Stimulated activated CD4-positive, alpha-beta T cell treated with anti-CD3 and anti-CD28 coated beads, Interleukin-4, amount 100 ng/mL, for 1 hour (primary cell): ENCODE measurements around the gene SHLD2.
"Not testable (repeated sequence)": the region's sequence is repeated elsewhere in the genome, so short reads cannot be mapped to it uniquely, and the experiment has no call there.

Source experiments
- DNase-seq: peaks from one replicate; pipeline ENCODE4 v3.0.0-alpha.2; 2020

SHLD2 gene

DNA sequence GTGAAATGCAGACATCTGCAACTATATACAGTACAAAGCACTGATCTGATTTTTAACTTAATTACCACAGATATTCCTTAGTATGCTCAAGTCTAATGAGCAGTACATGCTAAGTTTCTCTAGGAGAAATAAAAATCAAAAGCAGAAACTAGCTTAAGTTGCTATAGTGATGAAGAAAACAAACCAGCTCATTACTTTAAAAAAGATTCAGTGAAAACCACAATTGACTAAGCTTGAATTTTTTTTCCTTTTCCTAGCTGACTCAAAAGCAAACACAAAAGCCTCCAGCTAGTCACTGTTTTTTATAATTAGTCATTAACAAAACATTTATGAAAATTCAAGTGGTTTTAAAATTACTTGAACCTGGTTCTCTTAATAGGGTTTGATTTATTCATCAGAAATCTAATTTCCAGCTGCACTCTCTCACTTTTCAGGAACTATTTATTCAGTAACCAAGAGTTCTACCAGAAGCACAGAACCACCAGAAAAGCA is 10.7 kb upstream of the SHLD2 start:
- not testable (repeated sequence) for DNase-seq

DNA sequence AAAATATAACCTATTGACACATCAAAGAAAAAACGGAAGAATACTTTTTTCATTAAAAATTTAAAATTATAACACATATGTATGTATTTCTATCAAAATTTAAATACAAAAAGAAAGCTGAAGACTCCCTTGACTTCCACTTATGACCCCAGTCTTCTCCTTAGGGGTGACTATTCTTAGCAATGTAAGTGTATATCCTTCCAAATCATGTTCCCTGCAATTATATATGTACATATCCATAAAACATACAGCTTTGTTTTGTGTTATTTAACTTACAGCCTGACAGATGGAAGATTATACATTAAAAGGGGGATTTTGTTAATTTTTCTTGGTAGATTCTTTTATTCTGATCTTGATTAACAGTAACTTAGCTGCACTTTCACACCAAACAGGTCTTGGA is 9.5 kb upstream of the SHLD2 start:
- DNase-seq, result no peak

DNA sequence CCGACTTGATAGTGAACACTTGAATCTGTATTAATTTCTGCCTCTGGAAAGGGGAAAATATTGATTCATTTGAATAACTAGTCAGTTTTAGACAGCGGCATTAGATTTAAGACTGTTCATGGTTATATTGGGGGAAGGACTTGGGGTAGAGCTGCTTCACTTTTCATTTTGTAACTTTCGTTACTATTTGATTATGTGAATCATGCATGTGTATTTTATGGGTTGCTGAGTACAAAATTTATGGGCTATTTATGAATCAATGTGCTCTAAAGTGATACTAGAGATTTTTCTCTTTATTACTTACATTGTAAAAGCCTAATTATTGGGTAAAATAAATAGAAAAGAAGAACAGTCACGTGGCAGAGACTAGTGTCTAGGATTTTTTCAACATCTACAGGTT is 5.3 kb upstream of the SHLD2 start:
- no peak for DNase-seq

DNA sequence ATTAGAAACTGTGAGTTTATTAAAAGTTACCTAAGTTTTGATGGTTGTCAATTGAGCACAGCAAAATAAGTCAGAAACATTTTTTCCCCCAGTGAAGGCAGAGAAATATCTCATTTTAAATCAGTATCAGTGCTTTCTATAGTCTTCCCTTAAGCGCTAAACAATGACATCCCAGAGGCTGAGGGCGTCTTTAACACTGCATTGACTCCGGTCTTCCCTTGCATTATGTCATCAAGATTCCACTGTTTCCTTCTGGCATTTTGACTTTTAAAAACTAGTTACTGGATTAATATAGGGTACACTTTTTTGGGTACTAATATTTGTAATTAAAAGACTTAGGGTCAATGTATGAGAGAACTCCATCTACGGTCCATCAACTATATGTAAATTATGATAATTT is 4.2 kb upstream of the SHLD2 start:
- DNase-seq, result no peak

DNA sequence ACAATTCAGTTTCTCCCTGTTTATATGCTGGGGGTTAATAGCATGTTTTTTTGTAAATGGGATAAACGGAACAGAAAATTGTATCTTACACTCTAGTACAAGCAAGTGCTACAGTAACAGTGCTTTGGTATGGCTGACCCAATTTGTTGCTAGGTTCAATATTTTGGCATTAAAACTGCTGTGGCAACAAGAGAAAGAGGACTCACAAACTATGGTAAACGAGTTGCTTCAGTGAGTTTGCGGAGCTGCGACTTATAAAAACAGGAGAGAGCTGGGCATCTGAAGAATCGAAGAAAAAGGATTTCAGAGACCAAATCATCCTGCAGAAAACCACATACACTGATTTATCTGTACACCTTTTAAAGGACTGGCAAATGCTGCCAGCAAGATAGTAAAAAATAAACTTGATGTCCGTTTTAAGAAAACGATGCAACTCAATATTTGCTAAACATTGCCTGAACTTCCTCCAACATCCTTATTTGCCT is 2.6 kb upstream of the SHLD2 start:
- no peak for DNase-seq

DNA sequence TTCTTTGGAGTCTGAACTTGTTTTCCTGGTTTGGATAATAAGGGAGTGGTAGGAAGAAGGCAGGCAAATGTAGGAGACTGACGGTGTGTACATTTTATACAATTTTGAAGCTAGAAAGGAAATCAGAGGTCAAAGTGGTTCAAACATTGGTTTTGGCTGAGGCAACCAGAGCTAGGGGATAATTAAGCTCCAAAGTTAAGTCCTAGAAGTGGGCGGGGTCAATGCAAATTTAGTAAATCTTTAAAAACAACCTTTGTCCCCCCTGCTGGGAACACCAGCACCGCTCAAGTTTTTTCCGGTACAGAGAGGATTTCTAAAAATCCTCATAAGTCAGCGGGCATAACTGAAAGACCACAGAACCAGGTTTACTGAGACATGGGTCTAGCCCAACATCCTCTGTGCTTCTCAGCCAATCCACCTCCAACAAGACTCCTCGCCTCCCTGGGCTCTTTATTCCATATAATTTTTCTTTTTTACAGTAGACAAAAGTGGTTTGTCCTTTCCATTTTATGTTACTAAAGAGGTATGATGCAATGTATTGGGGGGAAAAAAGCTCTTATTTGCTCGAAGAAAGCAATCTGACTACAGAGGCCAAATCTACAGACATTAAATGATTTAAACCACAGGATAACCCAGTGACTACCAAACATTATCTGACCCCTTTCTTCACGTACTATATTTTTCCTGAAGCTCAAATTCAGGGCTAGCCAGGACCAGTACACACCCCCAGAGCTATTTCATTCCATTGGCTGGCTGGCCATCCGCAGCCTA is 2.0 kb upstream of the SHLD2 start:
- no peak for DNase-seq

DNA sequence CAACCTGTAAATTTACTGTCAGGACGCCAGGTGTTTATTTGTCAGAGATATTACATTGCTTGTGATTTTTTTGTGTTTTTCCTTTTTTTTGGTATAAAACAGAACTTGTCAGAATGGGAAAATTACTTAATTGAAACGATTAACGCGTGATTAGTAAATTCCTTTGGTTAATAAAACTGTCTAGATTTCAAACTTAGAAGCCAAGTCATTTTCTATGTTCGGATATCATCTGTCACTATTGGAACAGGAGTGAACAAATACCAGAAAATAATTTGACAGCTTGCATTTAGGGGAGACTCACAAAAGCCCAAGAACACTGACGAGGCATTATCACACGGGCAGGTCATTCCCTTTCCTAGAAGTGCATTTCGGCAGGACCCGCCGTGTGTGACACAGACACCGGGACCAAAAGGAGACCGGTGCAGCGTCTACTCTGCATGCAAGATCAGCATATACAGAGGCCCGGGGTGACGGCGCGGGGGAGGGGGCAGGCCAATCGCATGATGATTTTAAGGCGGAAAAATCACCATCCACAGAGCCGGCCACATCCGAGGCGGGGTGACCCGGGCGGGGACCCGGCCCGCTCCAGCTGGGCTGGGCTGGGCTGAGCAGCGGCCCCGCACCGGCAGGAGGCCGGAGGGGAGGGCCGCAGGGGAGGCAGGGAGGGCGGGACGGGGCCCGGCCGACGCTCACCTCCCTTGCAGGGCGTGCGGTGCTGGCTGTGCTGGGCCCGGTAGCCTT is 1.2 kb upstream of the SHLD2 start:
- peak; percentile 71 for DNase-seq

DNA sequence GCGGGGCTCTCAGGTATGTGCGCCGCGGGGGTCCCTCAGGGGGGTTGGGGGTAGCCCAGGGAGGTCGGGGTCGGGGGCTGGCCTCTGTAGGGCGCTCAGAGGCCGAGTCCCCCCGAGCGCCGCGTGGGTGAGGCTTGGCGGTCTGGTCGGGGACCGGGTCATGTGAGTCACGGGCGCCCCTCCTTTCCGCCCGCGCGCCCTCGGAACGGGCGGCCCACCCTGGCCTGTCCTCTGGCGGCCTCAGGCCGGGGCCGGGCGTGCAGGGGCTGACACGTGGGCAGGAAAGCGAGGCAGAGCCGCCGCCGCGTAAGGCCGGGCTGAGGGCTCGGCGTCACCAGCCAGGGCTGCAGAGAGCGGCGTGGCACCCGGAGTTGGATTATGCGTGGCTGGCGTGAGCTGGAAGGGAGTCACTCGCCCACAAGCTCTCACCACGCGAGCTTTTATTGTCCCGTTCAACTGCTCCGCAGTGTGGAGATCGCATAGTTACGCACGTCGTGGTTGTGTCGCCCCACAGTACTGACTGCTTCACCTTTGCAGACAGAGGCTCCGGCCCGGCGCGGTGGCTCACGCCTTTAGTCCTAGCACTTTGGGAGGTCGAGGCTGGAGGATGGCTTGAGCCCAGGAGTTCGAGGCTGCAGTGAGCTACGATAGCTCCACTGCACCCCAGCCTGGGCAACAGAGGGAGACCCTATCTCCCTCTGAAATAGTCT is 385 bp downstream of the SHLD2 start:
- peak; percentile 69 for DNase-seq

DNA sequence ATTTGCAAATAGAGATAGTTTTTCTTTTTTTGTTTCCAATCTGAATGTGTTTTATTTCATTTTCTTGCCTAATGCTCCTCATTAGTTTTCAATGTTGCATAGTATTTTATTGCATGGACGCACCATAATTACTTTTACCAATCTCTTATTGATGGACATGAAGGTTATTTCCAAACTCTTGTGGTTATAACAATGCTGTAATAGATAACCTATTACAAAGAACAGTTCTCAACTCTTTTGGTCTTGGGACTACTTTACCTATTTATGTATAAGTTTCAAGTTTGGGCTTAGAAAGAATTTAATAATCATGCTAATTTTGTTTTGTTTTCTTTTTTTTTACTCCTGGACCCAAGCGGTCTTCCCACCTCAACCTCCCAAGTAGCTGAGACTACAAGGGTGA is 7.0 kb downstream of the SHLD2 start:
- DNase-seq, result no peak

DNA sequence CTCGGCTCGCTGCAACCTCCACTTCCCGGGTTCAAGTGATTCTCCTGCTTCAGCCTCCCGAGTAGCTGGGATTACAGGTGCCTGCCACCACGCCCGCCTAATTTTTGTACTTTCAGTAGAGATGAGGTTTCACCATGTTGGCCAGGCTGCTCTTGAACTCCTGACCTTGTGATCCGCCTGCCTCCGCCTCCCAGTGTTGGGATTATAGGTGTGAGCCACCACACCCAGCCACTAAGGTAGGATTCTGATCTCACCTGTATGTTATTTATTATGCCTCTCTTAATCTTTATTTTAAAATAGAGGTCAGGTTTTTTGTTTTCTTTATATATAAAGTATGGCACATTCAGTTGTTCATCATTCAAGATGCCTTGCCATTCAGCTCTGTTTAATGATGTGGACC is 9.7 kb downstream of the SHLD2 start:
- not testable (repeated sequence) for DNase-seq

DNA sequence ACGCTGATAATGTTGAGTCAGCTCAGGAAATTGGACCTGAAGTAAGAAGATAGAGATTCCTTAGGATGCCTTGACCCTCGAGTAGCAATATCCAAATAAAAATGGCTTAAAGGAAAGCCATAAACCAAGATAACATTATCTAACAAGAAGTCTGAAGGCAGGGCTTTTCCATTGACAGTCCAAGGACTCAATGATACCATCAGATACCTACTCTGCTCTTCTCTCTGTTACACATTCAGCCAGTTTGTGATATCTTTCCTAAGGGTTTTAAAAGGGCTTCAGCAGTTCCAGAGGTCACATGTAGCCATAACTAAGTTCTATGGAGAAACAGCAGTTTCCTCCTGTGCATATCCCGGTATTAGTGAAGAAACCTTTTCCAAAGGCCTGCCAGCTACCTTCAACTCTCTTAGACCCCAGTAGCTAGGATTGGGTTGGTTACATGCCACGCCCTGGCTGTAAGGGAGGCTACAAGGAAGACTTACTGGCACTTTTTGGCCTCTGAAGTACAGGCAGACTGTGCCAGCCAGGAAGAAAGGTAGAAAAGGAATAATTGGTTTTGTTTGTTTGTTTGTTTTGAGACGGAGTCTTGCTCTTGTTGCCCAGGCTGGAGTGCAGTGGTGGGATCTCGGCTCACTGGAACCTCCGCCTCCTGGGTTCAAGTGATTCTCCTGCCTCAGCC is 10.6 kb downstream of the SHLD2 start:
- no peak for DNase-seq

DNA sequence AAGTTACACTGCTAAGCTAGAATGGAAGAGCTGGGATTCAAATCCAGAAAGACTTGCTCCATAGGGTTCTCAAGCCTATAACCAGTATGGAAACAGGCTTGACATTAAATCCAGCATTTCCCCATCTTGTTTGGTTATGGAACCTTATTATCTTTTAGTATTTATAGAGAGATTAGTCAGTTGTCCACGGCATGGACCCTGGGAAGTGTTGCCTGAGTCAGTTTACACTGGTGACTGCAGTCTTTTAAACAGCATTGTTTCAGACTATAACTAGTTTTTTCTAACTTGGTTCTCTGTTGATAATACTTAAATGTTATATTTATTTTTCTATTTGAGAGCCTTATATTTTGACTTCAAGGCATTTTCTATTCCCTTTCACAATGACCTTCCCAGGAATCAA is 23.1 kb downstream of the SHLD2 start:
- DNase-seq, result not testable (repeated sequence)

DNA sequence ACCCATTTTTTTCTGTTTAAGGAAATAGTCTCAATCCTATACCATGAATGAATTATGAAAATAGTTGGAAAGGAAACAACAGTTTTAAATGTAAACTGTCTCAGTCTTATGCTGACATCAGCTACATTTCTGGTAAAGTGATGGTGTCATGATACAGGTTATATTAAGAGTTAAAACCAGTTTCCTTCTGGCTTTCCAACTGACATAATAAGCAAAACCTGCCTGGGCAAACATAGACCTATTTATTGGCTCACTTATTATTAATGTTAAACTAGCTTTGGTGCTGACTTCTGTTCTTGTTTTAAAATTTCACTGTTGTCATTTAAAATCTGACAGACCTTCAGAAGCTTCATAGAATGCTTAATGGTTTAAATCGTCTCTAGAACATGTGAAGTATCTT is 24.0 kb downstream of the SHLD2 start:
- not testable (repeated sequence) for DNase-seq

DNA sequence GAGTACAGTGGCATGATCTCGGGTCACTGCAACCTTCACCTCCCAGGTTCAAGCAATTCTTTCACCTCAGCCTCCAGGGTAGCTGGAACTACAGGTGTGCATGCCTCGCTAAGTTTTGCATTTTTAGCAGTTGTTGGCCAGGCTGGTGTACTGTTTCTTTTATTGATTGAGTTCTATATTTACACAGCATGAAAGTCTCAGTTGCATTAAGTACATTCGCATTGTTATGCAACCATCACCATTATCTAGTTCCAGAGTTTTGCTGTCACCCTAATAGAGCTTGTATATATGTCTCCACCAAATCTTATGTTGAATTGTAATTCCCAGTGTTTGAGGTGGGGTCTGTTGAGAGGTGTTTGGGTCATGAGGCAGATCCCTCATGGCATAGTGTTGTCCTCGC is 28.3 kb downstream of the SHLD2 start:
- DNase-seq, result not testable (repeated sequence)

DNA sequence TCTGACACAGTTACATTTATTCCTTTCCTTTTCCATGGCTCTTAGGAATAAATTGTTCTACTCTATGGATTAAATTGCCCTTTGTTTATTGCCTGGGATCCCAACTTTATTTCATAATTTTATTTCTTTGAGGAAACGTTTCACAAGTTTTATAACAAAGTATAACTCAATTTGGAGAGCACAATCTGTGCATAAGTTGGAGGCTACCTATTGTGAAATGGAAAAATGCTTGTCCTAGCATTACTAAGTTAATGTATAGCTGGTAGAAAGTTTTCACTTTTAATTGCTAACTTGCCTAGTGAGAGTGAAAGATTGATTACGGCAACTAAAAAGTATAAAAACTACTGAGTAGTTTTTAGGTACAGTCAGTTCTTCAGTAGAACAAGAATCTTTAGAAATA is 32.0 kb downstream of the SHLD2 start:
- DNase-seq, result not testable (repeated sequence)

DNA sequence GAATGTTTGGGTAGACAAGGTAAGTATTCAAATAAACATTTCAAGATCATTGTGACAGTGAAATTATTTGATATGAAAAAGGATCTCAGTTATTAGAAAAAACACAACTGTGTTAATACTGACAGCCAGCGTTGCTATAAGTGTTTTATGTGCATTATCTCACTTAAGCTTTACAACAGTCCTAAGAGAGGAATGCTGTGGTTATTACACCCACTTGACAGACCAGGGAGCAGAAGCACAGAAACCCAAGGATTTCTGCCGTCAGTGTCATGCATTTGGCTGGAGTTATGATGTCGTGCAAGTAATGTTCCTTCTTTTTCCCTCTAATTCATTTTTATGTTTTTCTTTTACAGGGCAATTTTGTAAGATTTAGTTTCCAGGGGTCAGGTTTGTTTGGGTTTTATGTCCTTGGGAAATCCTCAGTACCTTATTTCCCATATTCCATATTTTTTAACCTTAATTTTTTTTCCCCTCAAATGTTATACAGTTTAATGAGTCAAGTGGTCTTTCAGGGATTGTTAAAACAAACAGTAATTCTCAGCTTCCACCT is 32.7 kb downstream of the SHLD2 start:
- not testable (repeated sequence) for DNase-seq

DNA sequence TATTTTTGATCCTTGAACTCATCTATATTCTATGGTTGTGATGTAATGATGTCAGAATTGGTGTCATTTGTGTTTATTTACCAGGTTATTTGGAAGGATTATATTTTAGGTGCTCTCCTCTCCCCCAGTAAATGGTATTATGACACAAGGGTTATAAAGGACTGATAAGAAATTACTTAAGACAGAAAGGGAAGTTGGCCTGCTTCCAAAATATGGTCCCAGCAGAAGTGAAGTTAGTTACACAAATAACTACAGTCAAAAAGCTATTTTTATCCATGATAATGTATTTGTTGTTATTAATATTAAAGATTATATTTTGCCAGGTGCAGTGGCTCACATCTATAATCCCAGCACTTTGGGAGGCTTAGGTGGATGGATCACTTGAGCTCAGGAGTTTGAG is 37.2 kb downstream of the SHLD2 start:
- DNase-seq, result not testable (repeated sequence)

DNA sequence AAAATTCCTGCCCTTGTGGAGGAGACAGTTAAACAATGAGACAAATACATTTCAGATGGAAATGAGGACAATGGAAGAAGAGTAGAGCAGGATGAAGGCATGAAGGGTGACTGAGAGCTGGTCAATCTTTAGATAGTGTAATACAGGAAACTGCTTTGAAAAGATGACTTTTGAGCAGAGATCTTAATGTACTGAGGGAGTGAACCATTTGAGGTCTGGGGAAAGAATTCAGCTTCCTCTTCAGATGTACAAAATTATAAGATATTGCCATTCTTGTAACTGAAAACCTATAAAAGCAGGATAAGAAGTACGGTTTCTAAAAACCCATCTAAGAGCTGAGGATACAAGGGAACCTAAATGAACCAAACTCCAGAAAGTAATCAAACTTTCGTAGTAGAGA is 38.9 kb downstream of the SHLD2 start:
- not testable (repeated sequence) for DNase-seq

DNA sequence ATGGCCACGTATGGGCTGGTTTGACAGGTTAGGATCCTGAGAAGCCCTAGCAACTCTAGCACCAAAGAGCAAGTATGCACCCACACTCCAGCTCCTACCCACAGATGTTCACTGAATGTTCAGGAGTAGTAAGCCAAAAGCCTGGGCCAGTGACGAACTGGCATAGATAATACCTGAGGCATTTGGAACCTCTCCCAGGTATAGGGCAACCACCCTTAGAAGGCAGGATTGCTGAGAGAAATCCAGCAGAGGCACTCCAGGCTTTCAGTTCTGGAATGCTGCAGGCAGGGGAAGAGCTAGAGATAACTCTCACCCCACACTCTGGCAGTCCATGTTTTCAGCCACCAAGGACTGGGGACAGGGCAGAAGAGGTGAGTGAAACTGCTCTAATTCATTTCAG is 39.4 kb downstream of the SHLD2 start:
- DNase-seq, result not testable (repeated sequence)

DNA sequence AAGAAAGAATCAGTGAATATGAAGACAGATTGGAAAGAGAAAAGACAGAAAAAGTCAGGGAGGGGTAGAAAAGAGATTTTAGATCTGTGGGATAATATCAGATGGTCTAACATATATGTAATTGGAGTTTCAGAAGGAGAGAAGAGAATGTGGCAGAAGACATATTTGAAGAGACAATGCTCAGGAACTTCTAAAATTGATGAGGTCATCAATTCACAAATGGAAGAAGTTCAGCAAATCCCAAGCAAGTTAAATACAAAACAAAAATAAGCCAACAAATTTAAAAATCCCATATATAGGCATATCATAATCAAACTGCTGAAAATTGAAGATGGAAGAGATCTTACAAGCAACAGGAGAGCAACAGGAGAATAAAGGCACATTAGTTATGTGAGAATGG is 42.5 kb downstream of the SHLD2 start:
- DNase-seq, result not testable (repeated sequence)

DNA sequence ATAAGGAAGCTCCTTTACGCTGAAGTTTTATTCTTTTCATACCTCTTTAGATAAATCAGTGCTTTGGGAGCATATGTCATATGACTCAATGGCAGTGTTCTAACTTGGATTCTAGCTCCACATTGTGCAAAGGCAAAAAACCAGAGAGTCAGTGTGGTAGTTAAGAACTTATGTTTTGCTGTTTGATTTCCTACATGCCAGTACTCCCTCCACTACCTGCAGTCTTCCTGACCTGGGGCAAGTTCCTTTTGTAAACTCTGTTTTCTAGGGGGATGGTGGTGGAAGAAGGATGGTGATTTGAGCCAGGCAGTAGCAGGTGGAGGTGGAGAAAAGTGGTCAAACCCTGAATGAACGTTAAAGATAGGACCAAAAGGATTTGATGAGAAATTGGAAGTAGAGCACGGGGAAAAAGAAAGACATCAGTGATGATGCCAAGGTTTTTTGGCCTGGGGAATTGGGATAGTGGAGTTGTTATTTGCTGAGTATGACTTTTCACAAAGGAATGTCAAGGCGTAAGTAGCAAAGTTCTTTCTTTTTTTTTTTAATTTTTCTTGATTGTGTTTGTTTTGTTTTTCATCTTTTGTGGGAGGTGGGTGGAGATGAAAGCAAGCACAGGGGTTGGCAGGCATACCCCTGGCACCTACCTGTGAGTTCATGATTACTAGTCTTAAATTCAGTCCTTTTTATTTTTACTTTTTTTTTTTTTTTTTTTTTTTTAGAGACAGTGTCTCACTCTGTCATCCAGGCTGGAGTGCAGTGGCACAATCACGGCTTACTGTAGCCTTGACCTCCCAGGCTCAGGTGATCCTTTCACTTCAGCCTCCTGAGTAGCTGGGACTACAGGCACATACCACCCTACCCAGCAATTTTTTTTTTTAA is 47.5 kb downstream of the SHLD2 start:
- not testable (repeated sequence) for DNase-seq

DNA sequence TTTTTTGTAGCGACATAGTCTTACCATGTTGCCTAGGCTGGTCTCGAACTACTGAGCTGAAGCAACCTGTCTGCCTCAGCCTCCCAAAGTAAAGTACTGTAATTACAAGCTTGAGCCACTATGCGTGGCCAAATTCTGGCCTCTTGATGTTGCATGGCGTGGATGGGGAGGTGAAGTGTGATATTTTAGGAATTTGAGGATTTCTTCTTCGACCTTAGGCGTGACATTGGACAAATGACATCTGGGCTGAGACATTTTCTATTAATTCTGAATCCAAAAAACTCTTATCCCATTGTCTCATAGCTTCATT is 48.1 kb downstream of the SHLD2 start:
- DNase-seq, result not testable (repeated sequence)
